ENCODE data around the gene KANTR.

KANTR gene

GRCh38 chrX:53071604-53072417, 22.1 kb upstream of the KANTR start:
- peaks cover 7% of the 10 kb centered on the region for H3K9me3 ChIP-seq (ENCODE audit: control insufficient read depth, low read depth, low read length)
- no peaks in the 10 kb centered on the region for H3K27me3 ChIP-seq (ENCODE audit: control insufficient read depth, insufficient read depth, low read length)
- H3K9ac ChIP-seq (ENCODE audit: low read length) = no peak overlapping the region
- no peaks in the 10 kb centered on the region for H3K36me3 ChIP-seq (ENCODE audit: control insufficient read depth, low read depth, low read length)
- no peaks in the 10 kb centered on the region for H3K4me1 ChIP-seq (ENCODE audit: control insufficient read depth, low read depth, low read length)
- no peak overlapping the region for H3K27ac ChIP-seq (ENCODE audit: low read length)
- peak overlapping the region; percentile 54 for H3K4me3 ChIP-seq (ENCODE audit: low read length)

GRCh38 chrX:53072418-53073114, 21.4 kb upstream of the KANTR start:
- Histone ChIP-seq H3K4me1 (ENCODE audit: control insufficient read depth, low read depth, low read length) (no peaks in the 10 kb centered on the region), H3K27me3 (ENCODE audit: control insufficient read depth, insufficient read depth, low read length) (no peaks in the 10 kb centered on the region), H3K4me3 (ENCODE audit: low read length) (peak overlapping the region; percentile 54), H3K9me3 (ENCODE audit: control insufficient read depth, low read depth, low read length) (peaks cover 7% of the 10 kb centered on the region), H3K36me3 (ENCODE audit: control insufficient read depth, low read depth, low read length) (no peaks in the 10 kb centered on the region), H3K27ac (ENCODE audit: low read length) (no peak overlapping the region), H3K9ac (ENCODE audit: low read length) (no peak overlapping the region)

GRCh38 chrX:53073115-53073586, 20.8 kb upstream of the KANTR start:
- Histone ChIP-seq H3K27ac (ENCODE audit: low read length) (no peak overlapping the region), H3K27me3 (ENCODE audit: control insufficient read depth, insufficient read depth, low read length) (no peaks in the 10 kb centered on the region), H3K4me3 (ENCODE audit: low read length) (no peak overlapping the region), H3K36me3 (ENCODE audit: control insufficient read depth, low read depth, low read length) (no peaks in the 10 kb centered on the region), H3K9me3 (ENCODE audit: control insufficient read depth, low read depth, low read length) (peaks cover 7% of the 10 kb centered on the region), H3K9ac (ENCODE audit: low read length) (no peak overlapping the region), H3K4me1 (ENCODE audit: control insufficient read depth, low read depth, low read length) (no peaks in the 10 kb centered on the region)

- Histone ChIP-seq H3K4me1 (ENCODE audit: control insufficient read depth, low read depth, low read length) (no peaks in the 10 kb centered on the region), H3K27me3 (ENCODE audit: control insufficient read depth, insufficient read depth, low read length) (no peaks in the 10 kb centered on the region), H3K4me3 (ENCODE audit: low read length) (no peak overlapping the region), H3K27ac (ENCODE audit: low read length) (no peak overlapping the region), H3K36me3 (ENCODE audit: control insufficient read depth, low read depth, low read length) (no peaks in the 10 kb centered on the region), H3K9ac (ENCODE audit: low read length) (no peak overlapping the region), H3K9me3 (ENCODE audit: control insufficient read depth, low read depth, low read length) (peaks cover 2% of the 10 kb centered on the region)
These were observed 18.9 kb upstream of the KANTR start for GRCh38 chrX:53075011-53075410.

GRCh38 chrX:53076671-53077070, 17.3 kb upstream of the KANTR start:
- Histone ChIP-seq H3K4me3 (ENCODE audit: low read length) (no peak overlapping the region), H3K36me3 (ENCODE audit: control insufficient read depth, low read depth, low read length) (no peaks in the 10 kb centered on the region), H3K9ac (ENCODE audit: low read length) (no peak overlapping the region), H3K9me3 (ENCODE audit: control insufficient read depth, low read depth, low read length) (peaks cover 2% of the 10 kb centered on the region), H3K27me3 (ENCODE audit: control insufficient read depth, insufficient read depth, low read length) (no peaks in the 10 kb centered on the region), H3K27ac (ENCODE audit: low read length) (no peak overlapping the region), H3K4me1 (ENCODE audit: control insufficient read depth, low read depth, low read length) (no peaks in the 10 kb centered on the region)

GRCh38 chrX:53077207-53078197, 16.4 kb upstream of the KANTR start:
- Histone ChIP-seq H3K27ac (ENCODE audit: low read length) (no peak overlapping the region), H3K9ac (ENCODE audit: low read length) (no peak overlapping the region), H3K4me3 (ENCODE audit: low read length) (no peak overlapping the region), H3K27me3 (ENCODE audit: control insufficient read depth, insufficient read depth, low read length) (no peaks in the 10 kb centered on the region), H3K4me1 (ENCODE audit: control insufficient read depth, low read depth, low read length) (no peaks in the 10 kb centered on the region), H3K36me3 (ENCODE audit: control insufficient read depth, low read depth, low read length) (no peaks in the 10 kb centered on the region), H3K9me3 (ENCODE audit: control insufficient read depth, low read depth, low read length) (peaks cover 2% of the 10 kb centered on the region)

- Histone ChIP-seq H3K9me3 (ENCODE audit: control insufficient read depth, low read depth, low read length) (no peaks in the 10 kb centered on the region), H3K4me1 (ENCODE audit: control insufficient read depth, low read depth, low read length) (no peaks in the 10 kb centered on the region), H3K36me3 (ENCODE audit: control insufficient read depth, low read depth, low read length) (no peaks in the 10 kb centered on the region), H3K9ac (ENCODE audit: low read length) (no peak overlapping the region), H3K4me3 (ENCODE audit: low read length) (no peak overlapping the region), H3K27ac (ENCODE audit: low read length) (no peak overlapping the region), H3K27me3 (ENCODE audit: control insufficient read depth, insufficient read depth, low read length) (no peaks in the 10 kb centered on the region)
These were observed 15.0 kb upstream of the KANTR start for GRCh38 chrX:53078943-53079342.

- Histone ChIP-seq H3K36me3 (ENCODE audit: control insufficient read depth, low read depth, low read length) (peaks cover 9% of the 10 kb centered on the region), H3K27me3 (ENCODE audit: control insufficient read depth, insufficient read depth, low read length) (no peaks in the 10 kb centered on the region), H3K4me1 (ENCODE audit: control insufficient read depth, low read depth, low read length) (no peaks in the 10 kb centered on the region), H3K4me3 (ENCODE audit: low read length) (peak overlapping the region; percentile 8), H3K9ac (ENCODE audit: low read length) (peak overlapping the region; percentile 10), H3K27ac (ENCODE audit: low read length) (no peak overlapping the region), H3K9me3 (ENCODE audit: control insufficient read depth, low read depth, low read length) (no peaks in the 10 kb centered on the region)
These were observed 13.0 kb upstream of the KANTR start for GRCh38 chrX:53080628-53081580.

- peaks cover 21% of the 10 kb centered on the region for H3K36me3 ChIP-seq (ENCODE audit: control insufficient read depth, low read depth, low read length)
- no peaks in the 10 kb centered on the region for H3K27me3 ChIP-seq (ENCODE audit: control insufficient read depth, insufficient read depth, low read length)
- H3K9ac ChIP-seq (ENCODE audit: low read length) = peak within 1 kb of the TSS; percentile 48
- no peaks in the 10 kb centered on the region for H3K9me3 ChIP-seq (ENCODE audit: control insufficient read depth, low read depth, low read length)
- peak within 1 kb of the TSS; percentile 63 for H3K4me3 ChIP-seq (ENCODE audit: low read length)
- H3K27ac ChIP-seq (ENCODE audit: low read length) = no peak within 1 kb of the TSS
- H3K4me1 ChIP-seq (ENCODE audit: control insufficient read depth, low read depth, low read length) = no peaks in the 10 kb centered on the region
These were observed 11.8 kb upstream of the KANTR start, which contains the start of gene TSPYL2 for GRCh38 chrX:53081925-53082772. Gene TSPYL2 (plus strand): TSS chrX:53082367. CDS start chrX:53082499, 132 bp downstream.
